Measurements from ENCODE around the gene LNPEP.

DNA sequence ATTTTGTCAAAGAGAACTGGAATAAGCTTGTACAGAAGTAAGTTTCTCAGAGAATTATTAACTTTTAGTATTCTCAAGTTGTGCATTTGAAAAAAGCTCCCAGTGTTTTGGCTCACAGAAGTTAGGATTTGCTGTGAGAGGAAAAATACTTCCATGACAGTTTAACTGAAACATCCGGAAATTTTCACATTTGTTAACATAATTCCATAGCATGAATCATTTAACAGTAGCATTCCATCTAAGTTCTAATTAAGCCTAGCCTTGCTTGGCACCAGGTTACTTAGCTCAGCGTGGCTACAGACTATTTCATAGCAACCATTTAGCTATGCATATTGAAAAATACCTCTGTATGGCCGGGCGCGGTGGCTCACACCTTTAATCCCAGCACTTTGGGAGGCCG, 90.8 kb downstream of the LNPEP start:
- no peak for TF ChIP-seq EZH2 (IDR thresholded peaks at IDR 0.05; ENCODE audit: low read depth)
- TF ChIP-seq, protein P1, sequence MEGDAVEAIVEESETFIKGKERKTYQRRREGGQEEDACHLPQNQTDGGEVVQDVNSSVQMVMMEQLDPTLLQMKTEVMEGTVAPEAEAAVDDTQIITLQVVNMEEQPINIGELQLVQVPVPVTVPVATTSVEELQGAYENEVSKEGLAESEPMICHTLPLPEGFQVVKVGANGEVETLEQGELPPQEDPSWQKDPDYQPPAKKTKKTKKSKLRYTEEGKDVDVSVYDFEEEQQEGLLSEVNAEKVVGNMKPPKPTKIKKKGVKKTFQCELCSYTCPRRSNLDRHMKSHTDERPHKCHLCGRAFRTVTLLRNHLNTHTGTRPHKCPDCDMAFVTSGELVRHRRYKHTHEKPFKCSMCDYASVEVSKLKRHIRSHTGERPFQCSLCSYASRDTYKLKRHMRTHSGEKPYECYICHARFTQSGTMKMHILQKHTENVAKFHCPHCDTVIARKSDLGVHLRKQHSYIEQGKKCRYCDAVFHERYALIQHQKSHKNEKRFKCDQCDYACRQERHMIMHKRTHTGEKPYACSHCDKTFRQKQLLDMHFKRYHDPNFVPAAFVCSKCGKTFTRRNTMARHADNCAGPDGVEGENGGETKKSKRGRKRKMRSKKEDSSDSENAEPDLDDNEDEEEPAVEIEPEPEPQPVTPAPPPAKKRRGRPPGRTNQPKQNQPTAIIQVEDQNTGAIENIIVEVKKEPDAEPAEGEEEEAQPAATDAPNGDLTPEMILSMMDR (conservative IDR thresholded peaks at IDR 0.05): no peak
